ENCODE measurements around the gene TBKBP1.
A peak's percentile ranks its signal among the peaks of the same experiment; 100 is the strongest.

The TBKBP1 gene

GRCh38 chr17:47716375-47716774 is 22.4 kb downstream of the TBKBP1 start:
- DNase-seq: no peak

DNA sequence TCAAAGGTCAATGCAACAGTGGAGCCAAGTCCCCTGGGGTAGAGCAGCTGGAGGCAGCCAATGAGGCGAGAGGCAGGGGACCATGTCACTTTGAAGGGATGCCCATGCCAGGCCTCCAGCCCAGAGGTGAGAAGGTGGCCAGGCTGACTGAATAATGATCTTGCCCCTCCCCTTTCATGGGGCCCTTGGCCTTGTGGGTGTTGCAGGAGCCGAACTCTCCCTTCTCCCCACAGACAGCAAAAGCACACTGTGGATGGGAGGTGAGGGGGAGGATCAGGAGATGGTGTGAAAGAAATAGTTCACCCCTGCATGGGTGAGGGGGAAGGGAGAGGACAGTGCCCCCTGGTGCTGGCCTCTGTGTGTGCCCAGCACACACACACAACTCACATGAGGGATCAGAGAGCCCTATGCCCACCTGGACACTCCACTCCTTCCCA is 23.3 kb downstream of the TBKBP1 start:
- DNase-seq: no peak

DNA sequence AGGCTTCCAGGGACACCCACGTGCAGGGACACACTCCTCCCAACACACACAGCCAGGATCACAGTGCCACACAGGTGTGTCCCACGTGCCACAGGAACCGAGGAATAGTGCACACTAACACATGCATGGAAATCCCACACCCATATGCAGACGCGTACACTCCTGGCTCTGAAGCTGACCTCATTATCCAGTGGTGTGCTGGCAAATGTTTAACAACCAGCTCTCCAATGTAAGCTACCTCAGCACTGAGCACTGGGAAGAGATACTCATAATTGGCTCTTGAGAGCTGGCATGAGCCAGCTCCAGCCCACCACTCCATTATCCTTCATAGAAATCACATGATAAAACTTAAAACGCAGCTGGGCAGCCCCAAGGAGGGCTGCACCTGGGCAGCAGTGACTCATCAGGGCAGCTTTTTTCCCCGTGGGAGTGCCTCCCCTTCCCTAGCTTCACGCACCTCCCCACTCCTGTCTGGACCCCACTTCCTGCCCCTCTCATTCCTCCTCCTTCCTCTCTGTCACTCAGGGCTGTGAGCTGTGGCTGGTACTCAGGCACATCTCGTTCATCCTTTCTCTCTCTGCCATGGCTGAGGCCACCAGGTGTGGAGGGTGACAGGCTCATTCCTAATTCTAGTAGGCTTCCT is 24.1 kb downstream of the TBKBP1 start:
- DNase-seq: peak in 1 of 2 experiments; percentile 50

DNA sequence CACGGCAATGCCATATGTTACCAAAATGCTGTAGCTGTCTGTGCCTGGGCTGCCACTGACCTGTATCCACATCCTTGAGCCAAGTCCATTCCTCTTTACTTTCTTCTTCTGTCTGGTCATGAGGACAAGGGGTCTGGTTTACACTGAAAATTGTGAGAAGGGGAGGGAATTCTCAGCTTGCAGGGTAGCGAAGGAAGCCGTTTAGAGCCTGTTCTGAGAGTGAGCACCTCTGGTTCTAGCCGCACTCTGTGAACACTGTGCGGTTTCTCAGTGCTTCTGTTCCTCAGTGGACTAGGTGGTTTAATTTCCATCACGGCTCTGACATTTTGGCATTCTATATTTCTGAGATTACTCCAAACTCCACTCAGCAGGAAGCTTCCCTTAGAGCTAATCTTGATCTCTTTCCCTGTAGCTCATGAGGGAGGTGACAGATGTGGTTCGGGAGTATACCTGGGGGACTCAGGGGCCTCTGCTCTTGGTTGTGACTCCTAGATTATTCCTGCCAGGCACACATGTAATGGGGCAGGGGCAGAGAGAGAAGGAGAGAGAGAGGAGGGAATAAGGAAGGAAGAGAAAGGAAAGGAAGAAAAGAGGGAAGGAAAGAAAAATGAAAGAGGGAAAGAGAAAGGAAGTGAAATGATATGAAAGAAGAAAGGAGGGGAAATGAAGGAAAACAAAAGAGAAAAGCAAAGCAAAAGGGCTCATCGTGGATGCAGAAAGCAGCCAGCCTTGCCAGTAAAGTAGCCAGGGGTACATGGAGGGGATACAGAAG is 24.9 kb downstream of the TBKBP1 start:
- DNase-seq: peak in 1 of 2 experiments; percentile 53

- DNase-seq: no peak
Observed at GRCh38 chr17:47719411-47720152, 25.6 kb downstream of the TBKBP1 start.

- DNase-seq: no peak
Observed at GRCh38 chr17:47720196-47720595, 26.2 kb downstream of the TBKBP1 start.

DNA sequence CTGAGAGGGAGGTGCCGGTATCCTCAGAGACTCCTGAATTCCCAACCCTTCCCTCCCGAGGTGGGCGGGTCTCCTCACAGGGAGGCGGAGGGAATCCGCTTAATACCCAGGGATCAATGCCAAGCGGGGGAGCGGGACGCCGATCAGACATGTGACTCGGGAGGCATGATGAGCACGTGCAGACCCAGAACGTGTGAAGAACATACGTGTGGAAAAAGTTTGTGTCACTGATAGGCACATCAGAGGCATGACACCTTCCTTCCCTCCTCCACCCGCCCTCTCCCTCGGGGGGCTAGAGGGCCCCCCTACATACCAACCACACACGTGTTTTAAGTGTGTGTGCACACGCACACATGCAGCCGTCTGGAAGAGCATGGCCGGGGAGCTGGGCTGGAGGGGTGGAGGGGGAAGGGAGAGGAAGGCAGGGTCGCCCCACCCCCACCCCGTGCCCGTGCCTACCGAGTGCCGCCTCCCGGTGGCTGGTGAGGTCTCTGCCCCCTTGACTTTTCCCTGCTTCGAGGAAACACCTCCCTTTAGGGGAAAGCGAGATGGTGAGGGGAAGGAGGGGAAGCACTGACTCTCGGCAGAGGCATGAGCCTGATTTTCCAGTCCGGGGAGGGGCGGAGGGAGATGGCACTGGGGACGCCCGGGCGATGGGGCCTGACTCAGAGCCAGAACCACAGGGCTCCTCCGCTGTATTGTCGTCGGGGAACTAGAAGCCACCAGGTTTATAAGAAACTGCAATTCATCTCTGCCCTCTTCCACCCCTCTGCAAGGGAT is 27.0 kb downstream of the TBKBP1 start:
- DNase-seq: no peak

DNA sequence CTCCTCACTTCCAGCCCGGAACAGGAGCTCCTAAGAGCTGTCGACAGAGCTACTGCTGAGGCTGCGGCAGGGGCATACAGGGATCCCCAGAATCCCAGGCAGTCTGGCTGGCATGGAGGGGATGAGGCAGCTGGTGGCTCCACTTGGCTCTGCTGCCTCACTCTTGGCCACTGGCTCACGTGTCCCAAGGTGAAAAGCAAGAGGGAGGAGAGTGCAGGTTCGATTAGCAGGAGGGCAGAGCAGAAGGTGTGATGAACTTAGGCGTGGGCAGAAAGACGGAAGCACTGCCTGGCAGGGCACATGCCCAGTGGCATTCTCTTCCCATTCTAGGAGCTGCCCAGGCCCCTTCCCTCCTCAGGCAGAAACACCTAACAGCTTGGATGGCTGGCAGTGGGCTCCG is 27.8 kb downstream of the TBKBP1 start:
- no peak for DNase-seq

GRCh38 chr17:47724705-47725104 is 30.7 kb downstream of the TBKBP1 start:
- no peak for DNase-seq

- DNase-seq: no peak
Observed at GRCh38 chr17:47725446-47726111, 31.6 kb downstream of the TBKBP1 start.

GRCh38 chr17:47726796-47727703 is 33.1 kb downstream of the TBKBP1 start:
- no peak for DNase-seq

- DNase-seq: peak; percentile 32 to 68
Observed at GRCh38 chr17:47727704-47728036, 33.7 kb downstream of the TBKBP1 start.

DNA sequence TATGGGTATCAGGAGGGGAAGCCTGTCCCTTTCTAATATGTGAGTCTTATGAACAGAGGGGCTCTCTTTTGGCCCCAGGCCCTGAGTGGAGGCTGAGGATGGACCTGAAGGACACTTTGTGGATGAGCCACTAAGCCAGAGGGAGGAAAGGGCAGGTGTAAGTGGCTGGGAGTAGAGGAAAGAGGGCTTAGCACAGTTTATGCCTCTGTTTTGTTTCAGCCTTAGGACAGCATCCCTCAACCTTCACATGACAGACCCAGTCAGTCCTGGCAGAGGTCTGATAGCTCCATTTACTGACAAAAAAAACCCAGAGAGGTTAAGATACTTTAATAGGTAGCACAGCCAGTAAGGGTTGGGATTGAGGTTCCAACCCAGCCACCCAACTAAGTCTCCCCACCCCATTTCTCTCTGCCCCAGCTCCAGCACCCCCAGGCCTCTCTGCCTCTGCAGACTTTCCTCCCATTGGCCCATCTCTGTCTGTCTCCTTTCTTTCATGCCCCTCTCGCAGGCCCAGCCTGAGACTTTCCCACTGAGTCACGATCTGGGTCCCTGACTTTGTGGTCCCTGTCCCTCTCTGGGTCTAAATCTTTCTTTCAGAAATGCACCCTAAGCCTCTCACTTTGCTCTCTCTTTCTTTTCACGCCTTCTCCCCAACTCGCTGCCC is 34.4 kb downstream of the TBKBP1 start:
- DNase-seq: no peak

DNA sequence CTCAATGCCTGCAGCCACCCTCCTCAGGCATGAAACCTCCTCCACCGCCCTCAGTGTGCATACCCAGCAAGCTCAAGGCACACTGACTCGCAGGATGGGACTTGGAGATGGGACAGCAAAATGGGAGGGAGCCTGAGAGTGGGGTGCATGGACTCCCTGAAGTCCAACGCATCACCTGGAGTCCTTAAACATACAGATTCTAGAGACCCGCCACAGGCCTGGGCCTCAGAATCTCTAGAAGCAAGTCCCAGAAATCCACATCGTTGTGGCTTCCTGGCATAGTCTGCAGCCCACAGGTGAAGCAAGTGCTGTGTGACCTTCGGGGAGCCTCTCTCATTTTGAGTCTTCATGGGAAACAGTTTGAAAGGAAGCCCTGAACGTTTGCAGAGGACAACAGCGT is 35.5 kb downstream of the TBKBP1 start:
- DNase-seq: no peak

DNA sequence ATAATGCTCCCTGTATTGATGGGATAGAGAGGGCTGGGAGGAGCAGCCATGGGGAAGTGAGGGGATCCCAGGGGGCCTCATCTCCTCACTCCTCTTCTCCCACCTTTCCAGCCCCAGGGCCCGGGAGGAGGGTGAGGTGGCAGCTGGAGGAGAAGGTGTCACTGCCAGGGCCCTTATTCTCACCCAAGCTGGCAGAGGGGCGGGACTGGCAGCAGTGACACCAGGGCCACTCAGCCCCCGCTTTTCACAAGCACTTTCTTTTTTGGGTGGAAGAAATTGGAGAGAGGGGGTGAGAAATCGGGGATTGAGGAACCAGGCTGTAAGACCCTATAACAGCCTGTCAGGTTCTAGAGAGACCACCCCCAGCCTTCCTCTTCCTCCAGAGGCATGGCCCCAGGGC is 36.7 kb downstream of the TBKBP1 start:
- DNase-seq: no peak

- DNase-seq: no peak
Observed at GRCh38 chr17:47731396-47731795, 37.4 kb downstream of the TBKBP1 start.

DNA sequence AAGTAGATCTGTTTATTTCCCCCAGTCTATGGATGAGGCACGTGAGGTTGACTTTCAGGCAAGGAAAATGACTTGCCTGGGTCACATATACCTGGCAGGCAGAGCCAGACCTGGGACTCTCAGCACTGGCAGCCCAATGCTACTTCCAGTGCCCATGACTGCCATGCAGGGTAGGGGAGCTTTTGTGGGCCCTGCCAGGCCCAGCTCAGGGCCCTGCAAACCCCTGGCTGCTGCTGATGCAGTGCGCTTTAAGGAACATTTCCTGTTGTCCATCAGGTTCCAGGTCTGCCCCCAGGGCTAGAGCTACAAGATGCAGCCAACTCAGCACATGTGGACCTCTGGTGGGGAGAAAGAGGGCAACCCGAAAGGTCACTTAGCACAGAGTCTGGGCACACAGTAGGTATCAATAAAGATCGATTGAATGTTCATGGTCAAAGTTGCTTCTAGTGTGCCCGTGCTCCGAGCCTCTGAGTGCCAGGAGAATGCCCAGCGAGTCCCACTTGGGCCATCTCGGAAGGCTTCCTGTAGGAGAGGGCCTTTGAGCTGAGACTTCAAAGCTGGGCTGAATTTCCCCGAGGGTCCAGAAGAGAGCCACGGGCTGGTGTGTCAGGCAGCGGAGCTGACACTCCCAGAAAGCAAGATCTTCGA is 38.6 kb downstream of the TBKBP1 start:
- no peak for DNase-seq

GRCh38 chr17:47733047-47733673 is 39.2 kb downstream of the TBKBP1 start, which contains the start of gene TBX21:
TSS of gene TBX21 (plus strand) at chr17:47733236. CDS start at chr17:47733455, 219 bp downstream.
- peak; percentile 91 for DNase-seq

GRCh38 chr17:47733674-47734410 is 39.9 kb downstream of the TBKBP1 start:
- peak in 1 of 2 experiments; percentile 35 for DNase-seq

All from NCI-H524 (cell line).